ENCODE measurements around the gene CFAP97. TPM values are rescaled to one million over a fixed set of nuclear protein-coding genes. Genes with fewer than 3 reads are reported as not detected.
"Not testable (repeated sequence)": the region's sequence is repeated elsewhere in the genome, so short reads cannot be mapped to it uniquely, and the experiment has no call there.

The CFAP97 gene
- 10 to 100 TPM; 27.6 to 42.2 TPM for total RNA-seq

- ATAC-seq (peak; percentile 87 to 88), DNase-seq (ENCODE audit: low spot score in 2 of 2) (peak; percentile 66 to 82)
- Mint-ChIP-seq H3K27ac (peak within 1 kb of the TSS; percentile 88 to 99), H3K36me3 (peaks cover 14 to 21% of the 10 kb centered on the region in 2 donors), H3K9me3 (no peaks in the 10 kb centered on the region)
Measured at GRCh38 chr4:185203486-185204237, at the start of gene CFAP97. CFAP97 (minus strand) TSS chr4:185204000; CDS start chr4:185191196, 12,804 bp downstream.

- ATAC-seq (no peak), DNase-seq (ENCODE audit: low spot score in 2 of 2) (no peak)
- H3K27ac Mint-ChIP-seq: no peak overlapping the region
- H3K9me3 Mint-ChIP-seq: no peaks in the 10 kb centered on the region
- peaks cover 0 to 19% of the 10 kb centered on the region in 2 donors for H3K36me3 Mint-ChIP-seq
Measured at GRCh38 chr4:185249105-185249504, 45.3 kb upstream of the CFAP97 start.

DNA sequence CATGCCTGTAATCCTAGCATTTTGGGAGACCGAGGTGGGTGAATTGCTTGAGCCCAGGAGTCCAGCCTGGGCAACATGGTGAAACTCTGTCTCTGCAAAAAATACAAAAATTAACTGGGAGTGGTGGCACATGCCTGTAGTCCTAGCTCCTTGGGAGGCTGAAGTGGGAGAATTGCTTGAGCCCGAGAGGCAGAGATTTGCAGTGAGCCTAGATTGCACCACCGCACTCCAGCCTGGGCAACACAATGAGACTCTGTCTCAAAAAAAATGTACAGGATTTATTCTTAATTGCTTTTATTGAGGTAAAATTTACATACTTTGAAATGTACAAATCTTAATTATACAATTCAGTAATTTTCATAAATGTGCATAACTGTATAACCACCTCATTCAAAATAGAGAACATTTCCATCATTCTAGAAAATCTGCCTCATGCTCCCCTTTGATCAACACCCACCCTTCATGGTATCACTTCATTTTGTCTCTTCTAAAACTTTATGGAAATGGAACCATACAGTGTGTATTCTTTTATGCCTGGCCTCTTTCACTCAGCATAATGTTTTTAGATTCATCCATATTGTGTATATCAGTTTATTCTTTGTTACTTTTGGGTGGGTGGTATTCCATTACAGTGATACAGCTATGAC, 44.7 kb upstream of the CFAP97 start:
- Mint-ChIP-seq H3K9me3 (no peaks in the 10 kb centered on the region), H3K27ac (no peak overlapping the region), H3K36me3 (peaks cover 0 to 14% of the 10 kb centered on the region in 2 donors)
- peak in 1 of 2 donors; percentile 28 for ATAC-seq
- no peak for DNase-seq (ENCODE audit: low spot score in 2 of 2)

- no peaks in the 10 kb centered on the region for H3K9me3 Mint-ChIP-seq
- DNase-seq (ENCODE audit: low spot score in 2 of 2) (no peak), ATAC-seq (peak; percentile 66 to 77)
- H3K27ac Mint-ChIP-seq: no peak overlapping the region
- peaks cover 0 to 12% of the 10 kb centered on the region in 2 donors for H3K36me3 Mint-ChIP-seq
Measured at GRCh38 chr4:185247151-185247550, 43.4 kb upstream of the CFAP97 start.

GRCh38 chr4:185246453-185246852, 42.7 kb upstream of the CFAP97 start:
- Mint-ChIP-seq H3K9me3 (no peaks in the 10 kb centered on the region), H3K27ac (no peak overlapping the region), H3K36me3 (peaks cover 0 to 12% of the 10 kb centered on the region in 2 donors)
- DNase-seq (ENCODE audit: low spot score in 2 of 2): no peak
- ATAC-seq: no peak

- no peaks in the 10 kb centered on the region for H3K9me3 Mint-ChIP-seq
- DNase-seq (ENCODE audit: low spot score in 2 of 2) (no peak), ATAC-seq (no peak)
- H3K36me3 Mint-ChIP-seq: peaks cover 0 to 5% of the 10 kb centered on the region in 2 donors
- no peak overlapping the region for H3K27ac Mint-ChIP-seq
Measured at GRCh38 chr4:185244763-185245162, 41.0 kb upstream of the CFAP97 start.

DNA sequence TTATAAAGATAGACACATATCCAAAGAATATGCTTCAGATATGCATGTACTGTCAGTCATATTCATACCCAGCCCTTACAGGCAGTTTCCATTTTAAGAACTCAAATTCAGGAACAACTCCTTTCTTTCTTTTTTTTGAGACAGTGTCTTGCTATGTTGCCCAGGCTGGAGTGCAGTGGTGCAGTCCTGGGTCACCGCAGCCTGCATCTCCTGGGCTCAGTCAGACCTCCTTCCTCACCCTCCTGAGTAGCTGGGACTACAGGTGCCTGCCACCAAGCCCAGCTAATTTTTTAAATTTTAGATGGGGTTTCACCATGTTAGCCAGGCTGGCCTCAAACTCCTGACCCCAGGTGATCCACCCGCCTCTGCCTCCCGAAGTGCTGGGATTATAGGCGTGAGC, 40.1 kb upstream of the CFAP97 start:
- ATAC-seq: no peak
- Mint-ChIP-seq H3K27ac (peak overlapping the region in 1 of 2 donors; percentile 51), H3K36me3 (peaks cover 0 to 5% of the 10 kb centered on the region in 2 donors), H3K9me3 (no peaks in the 10 kb centered on the region)
- DNase-seq (ENCODE audit: low spot score in 2 of 2): no peak

GRCh38 chr4:185242749-185243533, 39.1 kb upstream of the CFAP97 start:
- no peak overlapping the region for H3K27ac Mint-ChIP-seq
- H3K9me3 Mint-ChIP-seq: no peaks in the 10 kb centered on the region
- no peak for ATAC-seq
- peaks cover 0 to 5% of the 10 kb centered on the region in 2 donors for H3K36me3 Mint-ChIP-seq
- no peak for DNase-seq (ENCODE audit: low spot score in 2 of 2)

GRCh38 chr4:185240486-185240885, 36.7 kb upstream of the CFAP97 start:
- not testable (repeated sequence) for DNase-seq (ENCODE audit: low spot score in 2 of 2); H3K36me3 Mint-ChIP-seq; H3K9me3 Mint-ChIP-seq

GRCh38 chr4:185238750-185239149, 35.0 kb upstream of the CFAP97 start:
- Mint-ChIP-seq H3K36me3 (no peaks in the 10 kb centered on the region), H3K27ac (peak overlapping the region in 1 of 2 donors; percentile 34), H3K9me3 (no peaks in the 10 kb centered on the region)
- no peak for ATAC-seq
- no peak for DNase-seq (ENCODE audit: low spot score in 2 of 2)

More at GRCh38 chr4:185240486-185240885, 36.7 kb upstream of the CFAP97 start:
- H3K27ac Mint-ChIP-seq, ATAC-seq: not testable (repeated sequence)

GRCh38 chr4:185238215-185238681, 34.4 kb upstream of the CFAP97 start:
- H3K36me3 Mint-ChIP-seq: no peaks in the 10 kb centered on the region
- ATAC-seq: peak; percentile 95 to 96

GRCh38 chr4:185237175-185237574, 33.4 kb upstream of the CFAP97 start:
- Mint-ChIP-seq H3K9me3 (no peaks in the 10 kb centered on the region), H3K27ac (no peak overlapping the region), H3K36me3 (no peaks in the 10 kb centered on the region)
- no peak for ATAC-seq
- no peak for DNase-seq (ENCODE audit: low spot score in 2 of 2)

More at GRCh38 chr4:185238215-185238681, 34.4 kb upstream of the CFAP97 start:
- peak in 1 of 2 donors; percentile 41 for DNase-seq (ENCODE audit: low spot score in 2 of 2)
- H3K9me3 Mint-ChIP-seq: no peaks in the 10 kb centered on the region
- H3K27ac Mint-ChIP-seq: peak overlapping the region; percentile 34 to 84

DNA sequence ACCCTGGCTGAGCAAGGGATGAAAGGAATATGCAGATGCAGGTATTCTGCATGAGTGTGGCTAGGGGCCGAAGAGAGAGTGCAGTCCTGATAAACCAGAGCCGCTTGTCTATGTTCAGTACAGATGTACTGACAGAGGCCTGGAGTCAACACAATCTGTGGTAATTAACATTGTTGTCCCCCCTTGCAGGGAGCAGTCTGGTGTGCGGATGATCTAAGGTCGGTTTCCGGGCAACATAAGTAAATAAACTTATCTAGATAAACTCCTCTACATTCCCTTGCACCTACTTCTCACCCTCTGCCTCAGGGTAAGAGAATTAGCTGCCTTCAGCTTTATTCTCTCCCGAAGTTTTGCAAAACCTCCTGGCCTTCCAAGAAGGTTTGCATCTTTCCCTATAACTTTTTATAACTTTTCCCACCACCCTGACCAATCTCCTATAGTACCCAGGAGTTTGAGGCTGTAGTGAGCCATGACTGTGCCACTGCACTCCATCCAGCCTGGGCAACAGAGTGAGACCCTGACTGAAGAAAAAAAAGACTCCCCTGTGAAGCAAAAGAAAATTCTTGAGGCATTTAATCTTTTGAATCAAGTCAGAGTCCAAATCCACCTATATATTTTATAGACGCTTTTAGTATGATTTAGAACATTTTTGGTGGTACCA, 32.2 kb upstream of the CFAP97 start:
- ATAC-seq (no peak), DNase-seq (ENCODE audit: low spot score in 2 of 2) (no peak)
- no peak overlapping the region for H3K27ac Mint-ChIP-seq
- H3K36me3 Mint-ChIP-seq: no peaks in the 10 kb centered on the region
- H3K9me3 Mint-ChIP-seq: no peaks in the 10 kb centered on the region

- Mint-ChIP-seq H3K36me3 (no peaks in the 10 kb centered on the region), H3K9me3 (no peaks in the 10 kb centered on the region), H3K27ac (no peak overlapping the region)
- ATAC-seq (no peak), DNase-seq (ENCODE audit: low spot score in 2 of 2) (no peak)
Measured at GRCh38 chr4:185235119-185235842, 31.5 kb upstream of the CFAP97 start.

GRCh38 chr4:185232370-185232769, 28.6 kb upstream of the CFAP97 start:
- Mint-ChIP-seq H3K9me3 (no peaks in the 10 kb centered on the region), H3K36me3 (no peaks in the 10 kb centered on the region), H3K27ac (no peak overlapping the region)
- ATAC-seq (peak in 1 of 2 donors; percentile 43), DNase-seq (ENCODE audit: low spot score in 2 of 2) (no peak)
